Type B pancreatic cell (in vitro differentiated cells): Measurements from ENCODE around the gene CTAG1B. TPM values are rescaled to one million over a fixed set of nuclear protein-coding genes. Genes with fewer than 3 reads are reported as not detected.
"Not testable (repeated sequence)": the region's sequence is repeated elsewhere in the genome, so short reads cannot be mapped to it uniquely, and the experiment has no call there.

Source experiments
- DNase-seq: peaks from one replicate; pipeline ENCODE4 v3.0.0; 2021; ENCODE audit warnings: mixed read lengths; ENCODE audit not compliant: unreplicated experiment; ENCODE audit errors: extremely low spot score
- H3K27ac Mint-ChIP-seq: 2 replicates; pipeline ENCODE4 v1.8.0; 2021; ENCODE audit warnings: mild to moderate bottlenecking, mixed read lengths
- H3K27me3 Mint-ChIP-seq: 2 replicates; pipeline ENCODE4 v1.8.0; 2021; ENCODE audit warnings: mixed read lengths
- H3K36me3 Mint-ChIP-seq: 2 replicates; pipeline ENCODE4 v1.8.0; 2021; ENCODE audit warnings: mixed read lengths
- H3K4me1 Mint-ChIP-seq: one replicate; pipeline ENCODE4 v1.8.0; 2021; ENCODE audit warnings: mixed read lengths; ENCODE audit not compliant: unreplicated experiment
- H3K4me3 Mint-ChIP-seq: 2 replicates; pipeline ENCODE4 v1.8.0; 2021; ENCODE audit warnings: mild to moderate bottlenecking, mixed read lengths
- H3K9me3 Mint-ChIP-seq: 2 replicates; pipeline ENCODE4 v1.8.0; 2021; ENCODE audit warnings: mixed read lengths
- CTCF ChIP-seq: fragments of 200-600 bp; sonication (generic); conservative IDR thresholded peaks from 2 replicates; pipeline ENCODE4 v1.5.0; 2021; ENCODE audit warnings: antibody characterized with exemption, mild to moderate bottlenecking
- total RNA-seq: library from RNA; stranded (reverse); gene quantifications from 2 replicates; pipeline ENCODE4 v1.2.1, GENCODE V29; 2021; ENCODE audit warnings: low replicate concordance

CTAG1B gene
- total RNA-seq, 1 donor from 2014 or later: not detected

DNA sequence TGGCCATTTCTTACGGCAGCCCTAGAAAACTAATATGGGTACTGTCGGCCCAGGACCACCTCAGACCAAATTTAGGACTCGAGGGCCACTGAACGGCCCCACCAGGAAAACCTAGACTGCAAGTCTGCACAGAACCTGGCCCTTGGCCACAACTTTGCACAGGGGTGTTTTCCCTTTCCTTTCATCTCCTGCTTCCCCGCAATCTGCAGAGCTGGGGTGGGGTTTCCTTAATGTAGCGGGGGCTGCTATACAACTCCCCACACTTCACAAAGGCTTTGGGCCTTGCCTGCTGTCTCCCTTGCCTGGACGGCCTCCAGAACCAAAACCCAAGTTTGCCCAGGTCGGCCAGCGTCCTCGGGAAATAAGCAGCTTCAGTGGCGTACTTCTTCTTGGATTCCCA, 11.9 kb upstream of the CTAG1B start:
- not testable (repeated sequence) for H3K4me1 Mint-ChIP-seq, H3K27me3 Mint-ChIP-seq, H3K9me3 Mint-ChIP-seq, H3K4me3 Mint-ChIP-seq, H3K36me3 Mint-ChIP-seq, DNase-seq, H3K27ac Mint-ChIP-seq

GRCh38 chrX:154628960-154629359, 9.9 kb upstream of the CTAG1B start:
- H3K36me3 Mint-ChIP-seq, H3K27ac Mint-ChIP-seq, H3K27me3 Mint-ChIP-seq, H3K4me1 Mint-ChIP-seq, DNase-seq, H3K4me3 Mint-ChIP-seq, H3K9me3 Mint-ChIP-seq: not testable (repeated sequence)

DNA sequence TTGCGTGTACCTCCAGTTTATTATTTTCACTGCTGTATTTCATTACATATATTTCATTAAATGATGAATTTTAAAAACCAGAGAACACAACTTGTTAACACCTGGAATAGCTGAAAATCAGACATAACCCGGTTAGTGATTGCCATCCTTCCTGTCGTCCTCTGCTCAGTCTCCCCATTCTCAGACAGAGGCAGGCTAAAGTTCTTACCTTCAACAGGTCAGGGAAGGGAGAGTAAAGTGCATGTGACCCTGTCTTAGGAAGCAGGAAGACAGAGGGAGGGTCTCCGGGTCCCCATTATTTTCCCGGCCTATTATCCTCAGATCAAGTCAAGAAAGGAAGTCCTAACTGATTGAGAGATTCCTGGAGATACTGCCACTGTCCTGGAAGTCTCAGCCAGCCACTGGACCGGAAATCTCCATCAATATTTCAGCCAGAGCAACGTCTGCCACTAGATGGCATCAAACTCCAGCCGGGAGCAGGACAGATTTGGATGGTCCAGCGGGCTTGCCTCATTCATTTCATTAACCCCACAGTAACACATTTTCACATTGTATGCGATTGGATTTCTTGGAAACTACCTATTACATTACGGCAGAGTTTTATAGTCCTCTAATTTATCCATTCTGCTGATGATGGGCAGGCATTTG, 1.8 kb upstream of the CTAG1B start:
- not testable (repeated sequence) for H3K9me3 Mint-ChIP-seq, H3K4me3 Mint-ChIP-seq, H3K27ac Mint-ChIP-seq

DNA sequence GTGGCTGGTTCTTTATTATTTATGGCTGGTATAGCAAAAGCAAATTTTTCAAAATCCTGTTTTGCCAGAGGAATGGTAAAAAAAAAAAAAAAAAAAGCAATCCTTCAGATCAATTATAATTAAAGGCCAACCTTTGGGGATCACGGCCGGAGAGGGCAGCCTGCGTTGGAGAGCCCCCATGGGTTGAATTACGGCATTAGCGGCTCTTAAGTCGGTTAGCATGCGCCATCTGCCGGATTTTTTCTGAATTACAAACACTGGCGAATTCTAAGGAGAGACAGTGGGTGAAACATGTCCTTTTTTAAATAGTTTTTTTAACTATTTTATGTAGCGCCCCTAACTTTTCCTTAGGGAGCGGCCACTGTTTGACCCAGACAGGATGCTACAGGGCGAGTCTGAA, 5.5 kb downstream of the CTAG1B start:
- H3K9me3 Mint-ChIP-seq, DNase-seq, H3K4me3 Mint-ChIP-seq: not testable (repeated sequence)

More for the DNA sequence above, 1.8 kb upstream of the CTAG1B start:
- H3K27me3 Mint-ChIP-seq, H3K36me3 Mint-ChIP-seq, H3K4me1 Mint-ChIP-seq, DNase-seq: not testable (repeated sequence)

DNA sequence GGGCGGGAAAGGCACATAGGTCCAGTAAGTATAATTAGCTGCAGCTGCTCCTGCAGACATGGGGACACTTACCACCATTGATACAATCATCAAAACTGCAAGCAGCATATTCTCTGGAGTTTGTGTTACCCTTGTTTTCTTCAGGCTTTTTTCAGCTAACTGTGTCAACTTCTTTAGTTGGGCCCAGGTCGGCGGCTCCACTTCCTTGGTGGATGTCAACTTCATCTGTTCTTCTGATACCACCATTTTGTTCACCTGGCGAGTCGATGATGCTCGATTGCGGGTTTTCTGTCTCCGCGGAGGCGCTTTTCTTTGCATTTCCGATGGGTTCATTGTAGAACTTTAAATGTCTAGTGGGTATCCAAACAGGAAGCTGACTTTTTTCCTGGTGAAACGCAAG, 7.9 kb downstream of the CTAG1B start:
- H3K9me3 Mint-ChIP-seq, H3K36me3 Mint-ChIP-seq, H3K27ac Mint-ChIP-seq, H3K4me1 Mint-ChIP-seq, DNase-seq, H3K4me3 Mint-ChIP-seq: not testable (repeated sequence)
- peaks cover 13% of the 10 kb centered on the region for H3K27me3 Mint-ChIP-seq

More for the DNA sequence above, 5.5 kb downstream of the CTAG1B start:
- not testable (repeated sequence) for H3K36me3 Mint-ChIP-seq, H3K27ac Mint-ChIP-seq, H3K4me1 Mint-ChIP-seq, H3K27me3 Mint-ChIP-seq

GRCh38 chrX:154608823-154609222, 10.3 kb downstream of the CTAG1B start:
- DNase-seq, H3K9me3 Mint-ChIP-seq, H3K36me3 Mint-ChIP-seq, H3K4me1 Mint-ChIP-seq, H3K4me3 Mint-ChIP-seq, H3K27ac Mint-ChIP-seq: not testable (repeated sequence)
- H3K27me3 Mint-ChIP-seq: peaks cover 25% of the 10 kb centered on the region

- H3K27ac Mint-ChIP-seq, H3K36me3 Mint-ChIP-seq, H3K4me3 Mint-ChIP-seq, H3K9me3 Mint-ChIP-seq, H3K4me1 Mint-ChIP-seq, DNase-seq: not testable (repeated sequence)
- peaks cover 26% of the 10 kb centered on the region for H3K27me3 Mint-ChIP-seq
These were observed 11.1 kb downstream of the CTAG1B start for GRCh38 chrX:154607976-154608375.

- Mint-ChIP-seq H3K36me3 (no peaks in the 10 kb centered on the region), H3K27ac (no peak overlapping the region), H3K4me3 (no peak overlapping the region), H3K9me3 (peaks cover 4% of the 10 kb centered on the region), H3K27me3 (peaks cover 26% of the 10 kb centered on the region), H3K4me1 (no peaks in the 10 kb centered on the region)
- DNase-seq: no peak
- TF ChIP-seq CTCF: no peak
These were observed 11.7 kb downstream of the CTAG1B start for GRCh38 chrX:154607370-154607769.

DNA sequence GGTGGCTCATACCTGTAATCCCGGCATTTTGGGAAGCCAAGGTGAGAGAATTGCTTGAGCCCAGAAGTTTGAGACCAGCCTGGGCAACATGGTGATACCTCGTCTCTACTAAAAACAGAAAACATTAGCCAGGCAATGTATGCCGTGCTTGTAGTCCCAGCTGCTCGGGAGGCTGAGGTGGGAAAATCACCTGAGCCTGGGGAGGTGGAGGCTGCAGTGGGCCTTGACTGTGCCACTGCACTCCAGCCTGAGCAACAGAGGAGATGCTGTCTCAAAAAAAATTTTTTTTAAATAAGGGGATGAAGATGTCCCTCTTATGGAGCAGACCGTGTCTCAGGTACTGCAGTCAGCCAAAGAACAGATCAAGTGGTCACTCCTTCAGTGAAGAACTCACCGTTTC, 13.5 kb downstream of the CTAG1B start:
- peaks cover 8% of the 10 kb centered on the region for H3K9me3 Mint-ChIP-seq

More for the DNA sequence above, 13.5 kb downstream of the CTAG1B start:
- H3K27ac Mint-ChIP-seq: no peak overlapping the region
- no peak overlapping the region for H3K4me3 Mint-ChIP-seq
- H3K36me3 Mint-ChIP-seq: no peaks in the 10 kb centered on the region
- peaks cover 31% of the 10 kb centered on the region for H3K27me3 Mint-ChIP-seq
- no peak for TF ChIP-seq CTCF
- DNase-seq: no peak
- no peaks in the 10 kb centered on the region for H3K4me1 Mint-ChIP-seq
